GM18526 (cell line): Measurements from ENCODE around the gene OR10J4.

Experiments
- POLR2A ChIP-seq: IDR thresholded peaks from 3 replicates; pipeline ENCODE4 v1.6.1; 2011; ENCODE audit not compliant: insufficient read length; ENCODE audit errors: extremely low read depth

Gene OR10J4

DNA sequence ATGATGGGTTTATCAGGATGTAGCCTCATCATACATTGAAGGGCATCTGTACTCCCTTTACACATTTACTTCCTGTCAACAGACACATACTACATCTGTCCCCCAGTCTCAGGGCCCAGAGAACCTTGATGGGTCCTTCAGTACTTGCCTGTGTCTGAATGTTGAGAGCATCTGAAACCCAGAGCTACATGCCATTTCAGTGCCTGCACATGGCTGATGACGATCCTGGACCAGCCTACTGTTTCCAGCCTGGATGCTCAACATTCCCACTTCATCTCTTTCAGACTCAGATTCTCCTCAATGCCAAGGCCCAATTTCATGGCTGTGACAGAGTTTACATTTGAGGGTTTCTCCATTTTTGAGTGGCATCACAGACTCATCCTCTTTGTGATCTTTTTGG, at the start of gene OR10J4:
Gene OR10J4 (plus strand): TSS at position 301 of the 400 bp plus-strand sequence.
- TF ChIP-seq POLR2A: no peak

DNA sequence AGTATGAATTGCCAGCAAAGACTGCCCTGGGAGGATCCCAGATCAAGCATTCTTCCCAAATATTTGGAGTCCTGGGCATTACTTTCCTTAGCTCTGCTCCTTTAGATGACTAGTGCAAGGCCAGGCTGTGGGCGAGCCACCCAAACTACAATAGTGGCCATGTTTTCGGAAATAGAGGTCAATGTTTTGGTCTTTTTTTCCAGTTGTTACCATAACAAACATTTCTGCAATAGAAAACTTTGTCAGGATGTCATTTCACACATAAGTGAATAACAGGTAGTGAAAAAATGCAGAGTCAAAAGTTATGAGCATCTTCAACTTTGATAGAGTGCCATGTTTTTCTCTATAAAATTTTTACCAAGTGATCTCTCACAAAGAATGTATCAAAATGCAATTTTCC, 25.2 kb upstream of the OR10J4 start:
- TF ChIP-seq POLR2A: no peak

GRCh38 chr1:159408862-159409400, 23.1 kb upstream of the OR10J4 start:
- no peak for TF ChIP-seq POLR2A

GRCh38 chr1:159421821-159422220, 10.2 kb upstream of the OR10J4 start:
- TF ChIP-seq POLR2A: no peak

DNA sequence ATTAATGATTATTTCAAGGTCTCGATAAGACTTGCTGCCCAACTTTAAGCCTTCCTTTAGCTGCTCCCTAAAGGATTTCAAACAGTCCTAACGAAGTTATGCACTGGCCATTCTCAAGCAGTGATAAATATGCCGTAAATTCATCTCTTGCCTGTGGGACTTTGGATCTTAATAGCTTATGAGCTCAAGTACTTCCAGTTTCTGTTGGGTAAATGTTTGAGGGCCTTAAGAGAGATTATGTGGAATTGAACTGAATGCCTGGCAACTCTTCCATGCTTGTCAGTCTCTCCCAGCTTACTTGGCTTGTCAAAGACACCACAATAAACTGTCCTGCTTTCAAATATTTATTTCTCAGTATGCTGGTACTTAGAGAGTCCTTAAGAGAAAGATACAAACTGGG, 3.5 kb upstream of the OR10J4 start:
- TF ChIP-seq POLR2A: no peak

GRCh38 chr1:159429074-159429861, 2.7 kb upstream of the OR10J4 start:
- no peak for TF ChIP-seq POLR2A

DNA sequence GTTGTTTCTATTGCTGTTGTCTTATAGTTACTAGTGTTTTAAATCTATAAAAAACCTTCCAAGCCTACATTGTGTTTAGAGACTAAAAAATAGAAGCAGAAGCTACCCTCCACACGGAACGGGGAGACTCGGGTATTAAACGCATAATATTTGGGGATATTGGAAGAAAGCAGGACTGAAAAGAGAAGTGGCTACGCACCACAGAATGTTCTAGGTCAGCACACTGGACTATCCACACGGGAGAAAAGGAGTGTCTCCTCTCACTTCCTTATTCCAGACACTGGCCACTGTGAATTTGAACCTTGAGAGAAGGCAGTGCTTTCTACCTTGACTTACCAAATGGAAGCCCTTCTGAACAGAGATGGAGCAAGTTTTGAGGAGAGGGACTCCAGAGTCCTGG, 1.0 kb upstream of the OR10J4 start:
- TF ChIP-seq POLR2A: no peak

DNA sequence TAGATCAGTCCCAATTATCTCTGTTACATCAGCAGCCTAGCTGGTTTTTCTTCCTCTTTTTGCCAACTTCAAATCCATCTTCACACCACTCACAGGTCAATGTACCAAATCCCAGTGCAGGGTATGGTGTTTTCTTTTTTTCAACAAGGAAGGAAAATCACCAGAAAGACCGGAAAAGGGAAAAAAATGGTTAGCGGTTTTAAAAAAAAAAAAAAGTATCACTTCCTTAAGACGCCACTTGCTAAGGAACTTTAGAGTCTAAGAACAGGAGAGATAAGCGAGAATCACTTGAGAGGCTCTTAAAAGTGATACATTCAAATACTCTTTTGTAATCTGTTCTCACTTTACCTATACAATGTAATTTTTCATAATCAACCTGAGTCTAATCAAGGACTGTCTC, 4.5 kb downstream of the OR10J4 start:
- no peak for TF ChIP-seq POLR2A

DNA sequence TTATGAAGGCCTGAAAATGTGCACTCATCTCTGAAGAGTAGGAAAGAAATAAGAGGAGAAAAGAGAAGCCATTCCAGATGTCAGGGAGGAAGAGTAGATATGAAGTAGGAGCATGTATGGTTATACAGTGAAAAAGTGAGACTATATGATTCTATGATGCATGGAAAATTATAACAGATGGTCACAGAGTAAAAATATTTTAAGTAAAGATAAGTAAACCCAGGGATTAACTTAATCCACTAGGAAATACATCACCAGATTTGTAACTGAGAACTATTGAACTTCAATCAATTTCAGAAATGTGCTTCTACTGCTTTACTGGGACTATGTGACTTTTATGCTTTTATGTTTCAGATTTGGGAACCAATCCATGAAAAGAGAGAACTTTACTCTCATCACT, 7.4 kb downstream of the OR10J4 start, which contains the start of gene OR10J1:
Gene OR10J1 (plus strand): TSS at position 301 of the 400 bp plus-strand sequence. CDS start 70 bp downstream, at position 371.
- TF ChIP-seq POLR2A: no peak

DNA sequence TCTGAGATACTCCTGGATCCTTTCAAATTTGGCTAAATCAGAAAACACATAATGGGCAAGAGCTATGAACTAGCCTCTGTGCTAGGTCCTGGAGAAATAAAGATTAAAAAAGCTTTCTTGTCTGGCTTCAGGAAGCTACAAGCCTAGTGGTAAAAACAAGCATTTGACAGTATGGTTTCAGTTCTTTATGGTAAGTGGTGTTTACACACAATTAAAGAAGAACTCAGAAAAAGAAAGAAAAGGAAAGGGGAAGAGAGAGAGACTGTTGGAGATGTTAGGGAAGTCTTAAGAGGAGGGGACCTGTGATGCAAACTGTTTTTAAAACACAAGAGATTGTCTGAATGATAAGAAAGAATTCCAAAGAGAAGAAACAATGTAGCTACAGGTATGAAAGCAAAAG, 9.4 kb downstream of the OR10J4 start:
- no peak for TF ChIP-seq POLR2A

- no peak for TF ChIP-seq POLR2A
Measured at GRCh38 chr1:159442428-159442827, 10.4 kb downstream of the OR10J4 start.

DNA sequence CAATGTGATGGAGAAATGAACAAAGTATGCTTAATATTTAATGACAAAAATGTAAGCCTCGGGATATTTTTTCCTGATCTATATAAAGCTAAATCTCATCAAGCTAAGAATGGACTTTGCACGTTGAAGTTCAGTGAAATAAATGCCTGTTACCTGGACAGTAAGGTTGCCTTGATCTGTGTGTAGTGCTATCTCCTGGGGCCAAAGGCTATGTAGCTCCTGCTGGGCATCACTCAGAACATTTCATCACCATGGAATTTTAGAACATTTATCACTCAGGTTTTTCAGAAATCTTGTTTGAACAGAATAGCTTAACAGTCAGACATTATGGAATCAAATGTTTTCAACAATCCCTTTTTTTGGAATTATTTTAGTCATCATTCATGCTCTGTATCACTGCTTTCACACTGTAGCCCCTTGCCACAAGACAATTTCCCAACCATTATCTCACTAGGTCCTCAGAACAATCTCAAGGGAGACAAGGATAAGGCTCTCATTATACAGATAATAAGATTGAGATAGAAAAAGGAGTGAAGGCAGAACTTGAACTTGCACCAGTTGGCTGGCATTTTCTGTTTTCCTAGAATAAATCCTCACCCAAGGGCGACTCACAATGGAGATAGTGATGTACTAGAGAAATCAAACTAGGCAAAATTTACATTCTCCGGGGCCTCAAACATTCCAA, 11.2 kb downstream of the OR10J4 start:
- TF ChIP-seq POLR2A: no peak

GRCh38 chr1:159444511-159444910, 12.5 kb downstream of the OR10J4 start:
- no peak for TF ChIP-seq POLR2A

GRCh38 chr1:159448181-159448580, 16.2 kb downstream of the OR10J4 start:
- no peak for TF ChIP-seq POLR2A

DNA sequence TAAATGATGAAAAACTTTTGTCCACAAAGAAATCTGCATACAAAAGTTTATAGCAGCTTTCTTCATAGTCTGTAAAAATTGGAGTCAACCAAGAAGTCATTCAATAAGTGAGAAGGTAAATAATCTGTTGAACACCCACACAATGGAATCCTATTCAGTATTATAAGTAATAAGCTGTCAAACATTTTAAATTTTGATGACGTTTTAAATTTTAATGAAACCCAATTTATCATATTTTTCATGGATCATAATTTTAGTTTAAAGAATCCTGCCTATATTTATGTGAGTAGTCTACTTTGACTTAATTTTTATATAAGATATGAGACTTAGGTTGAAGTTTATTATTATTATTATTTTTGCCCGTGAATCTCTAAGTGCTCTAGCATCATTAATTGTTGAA, 27.5 kb downstream of the OR10J4 start:
- TF ChIP-seq POLR2A: no peak

- TF ChIP-seq POLR2A: no peak
Measured at GRCh38 chr1:159465191-159465603, 33.2 kb downstream of the OR10J4 start.
